ENCODE results near the gene PRKACA. TPM values are rescaled to one million over a fixed set of nuclear protein-coding genes. Genes with fewer than 3 reads are reported as not detected.

The PRKACA gene
- 17.6 and 25.4 TPM in 2 replicates for total RNA-seq (2014; rRNA removed; shearing (Covaris generic); ENCODE audit: low replicate concordance)

DNA sequence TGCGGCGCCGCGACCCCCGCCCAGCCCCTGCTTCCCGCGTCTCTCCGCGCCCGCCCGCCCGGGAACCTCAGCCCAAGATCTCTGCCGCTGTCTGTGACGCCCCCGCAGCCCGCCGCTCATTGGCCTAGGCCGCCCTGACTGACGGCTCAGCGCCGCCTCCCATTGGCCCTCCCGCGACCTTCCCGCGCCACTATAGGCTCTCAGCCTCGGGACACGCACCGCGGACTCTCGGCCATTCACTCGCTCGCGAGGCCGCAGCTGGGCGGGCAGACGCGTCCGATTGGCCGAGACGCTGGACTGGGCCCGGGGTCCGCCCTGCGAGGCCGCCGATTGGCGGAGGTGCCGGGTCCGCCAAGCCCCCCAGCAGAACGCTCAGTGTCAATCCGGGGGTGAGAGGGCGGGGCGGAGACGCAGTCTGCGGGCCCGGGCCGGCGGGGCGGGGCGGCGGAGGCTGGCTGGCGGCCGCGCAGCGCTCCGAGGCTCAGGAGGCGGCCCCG is at the start of gene PRKACA:
PRKACA (minus strand) TSS at position 95 of the 497 bp plus-strand sequence. CDS start 215 bp downstream, outside the sequence.
- in situ Hi-C loops (cut with HindIII; ENCODE audit: low pct_unique_long_range_greater_than_20kb, low sequenced_read_pairs): no loop called here
- DNase-seq (ENCODE audit: low read depth): peak; percentile 99

DNA sequence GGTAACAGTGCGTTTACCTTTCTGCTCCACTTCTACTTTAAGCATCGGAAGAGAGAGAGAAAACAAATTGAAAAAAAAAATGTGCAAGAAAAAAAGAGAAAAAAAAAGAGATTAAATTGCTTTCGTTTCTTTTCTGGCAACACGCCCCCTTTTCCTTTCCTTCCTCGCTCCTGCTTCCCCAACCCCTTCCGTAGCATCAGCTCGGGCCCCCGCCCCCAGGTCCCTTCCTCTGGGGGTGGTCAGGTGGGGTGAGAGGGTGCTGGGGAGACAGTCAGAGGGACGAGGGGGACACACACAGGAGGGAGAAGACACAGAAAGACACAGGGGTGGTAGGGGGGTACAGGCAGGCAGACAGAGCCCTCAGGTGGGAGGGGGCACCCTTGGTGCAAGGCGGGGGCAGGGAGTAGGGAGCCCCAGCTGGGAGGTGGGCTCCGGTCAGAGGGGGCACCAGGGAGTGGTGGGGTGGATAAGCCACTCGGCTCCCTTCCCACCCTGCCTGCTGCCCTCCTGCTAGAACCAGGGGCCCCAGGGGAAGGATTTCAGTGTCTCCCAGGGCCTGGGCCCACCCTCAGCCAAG is 49.5 kb upstream of the PRKACA start:
- no peak for DNase-seq (ENCODE audit: low read depth)
- in situ Hi-C loops (cut with HindIII; ENCODE audit: low pct_unique_long_range_greater_than_20kb, low sequenced_read_pairs): no loop called here

DNA sequence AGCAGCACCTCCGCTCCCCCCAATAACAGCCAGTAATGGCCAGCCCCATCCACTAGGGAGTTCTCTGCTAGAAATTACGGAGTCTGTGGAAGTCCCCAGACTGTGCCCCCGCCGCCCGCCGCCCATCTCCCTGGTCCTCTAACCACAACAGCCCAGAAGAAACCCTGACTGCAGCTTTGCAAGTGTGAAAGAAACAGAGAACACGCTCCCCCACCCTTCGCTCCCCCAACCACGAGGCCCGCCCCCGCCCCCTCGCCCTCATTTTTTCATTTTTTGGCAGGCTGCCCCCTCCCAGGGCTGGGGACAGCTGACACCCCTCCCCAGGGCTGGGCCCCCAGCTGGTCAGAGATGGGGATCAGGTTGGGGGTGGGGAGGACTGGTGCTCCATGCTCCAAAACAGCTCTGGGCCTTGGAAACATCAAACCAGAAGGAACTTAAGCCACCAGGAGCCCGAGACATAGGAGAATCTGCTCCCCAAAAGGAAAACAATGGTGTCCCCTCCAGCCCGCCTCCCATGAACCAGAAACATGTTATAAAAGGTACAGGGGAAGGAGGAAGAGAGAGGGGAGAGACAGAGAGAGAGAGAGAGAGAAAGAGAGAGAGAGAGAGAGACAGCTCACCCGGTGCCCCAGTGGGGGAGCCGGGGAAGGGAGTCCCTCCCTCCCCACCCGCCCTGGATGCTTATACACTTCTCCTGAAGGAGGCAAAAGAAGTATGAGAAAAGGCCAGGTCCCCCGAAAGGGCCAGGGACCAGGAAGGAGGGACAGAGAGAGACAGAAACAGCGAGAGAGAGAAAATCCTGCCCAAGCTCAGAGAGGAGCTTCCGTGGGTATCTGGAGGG is 48.6 kb upstream of the PRKACA start:
- in situ Hi-C loops (cut with HindIII; ENCODE audit: low pct_unique_long_range_greater_than_20kb, low sequenced_read_pairs): no loop called here
- no peak for DNase-seq (ENCODE audit: low read depth)

DNA sequence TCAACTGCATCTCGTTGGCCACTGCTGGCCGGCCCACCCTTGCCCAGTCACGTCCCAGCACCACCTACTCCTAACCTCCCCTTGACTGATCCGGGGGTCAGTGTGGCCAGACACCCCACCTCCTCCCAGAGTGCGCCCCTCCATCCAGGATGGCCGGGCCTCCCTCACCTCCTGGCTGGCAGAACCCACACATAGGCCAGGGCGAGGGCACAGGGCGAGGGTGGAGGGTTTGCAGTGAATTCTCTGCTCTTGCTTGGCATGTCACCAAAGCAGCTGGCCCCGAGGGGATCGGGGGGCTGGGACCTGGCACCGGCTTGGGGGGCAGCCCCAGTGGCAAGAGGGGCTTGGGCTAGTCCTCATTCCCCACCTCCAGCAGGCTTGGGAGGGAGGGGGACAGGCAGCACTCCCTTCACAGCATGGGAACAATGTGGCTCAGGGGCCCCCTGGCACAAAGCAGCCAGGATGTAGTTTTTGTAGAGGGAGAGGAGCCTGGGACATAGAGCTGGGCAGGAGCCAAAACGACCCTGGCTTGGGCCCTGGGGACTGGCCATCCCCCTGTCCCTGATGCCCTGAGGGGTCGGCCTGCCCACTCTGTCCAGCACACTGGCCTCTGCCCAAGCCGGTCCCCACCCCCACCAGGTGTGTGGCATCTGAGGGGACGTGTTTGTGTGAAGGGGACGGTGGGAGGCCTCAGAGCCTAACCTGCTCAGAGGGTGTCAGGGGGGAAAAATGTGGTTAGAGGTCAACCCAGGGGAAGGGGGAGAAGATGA is 47.3 kb upstream of the PRKACA start:
- in situ Hi-C loops (cut with HindIII; ENCODE audit: low pct_unique_long_range_greater_than_20kb, low sequenced_read_pairs): no loop called here
- DNase-seq (ENCODE audit: low read depth): no peak

DNA sequence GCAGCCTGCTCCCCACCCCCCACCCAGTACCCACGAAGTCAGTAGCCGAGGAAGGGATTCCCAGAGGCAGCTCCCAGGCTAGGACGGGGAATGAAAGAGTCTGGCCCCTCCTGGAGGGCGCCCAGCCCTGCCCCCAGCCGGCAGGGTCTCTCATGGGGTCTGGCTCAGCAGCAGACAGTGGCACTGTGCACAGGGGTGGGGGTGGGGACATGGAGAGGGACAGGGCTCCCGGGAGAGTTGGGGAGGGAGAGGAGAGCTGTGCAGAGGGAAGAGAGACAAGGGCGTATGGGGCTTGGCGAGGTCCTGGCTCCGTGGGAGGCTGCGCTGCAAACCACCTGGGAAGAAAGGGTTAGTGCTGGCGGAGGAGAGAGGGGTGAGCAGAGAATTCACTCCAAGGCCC is 46.5 kb upstream of the PRKACA start:
- in situ Hi-C loops (cut with HindIII; ENCODE audit: low pct_unique_long_range_greater_than_20kb, low sequenced_read_pairs): no loop called here
- no peak for DNase-seq (ENCODE audit: low read depth)

DNA sequence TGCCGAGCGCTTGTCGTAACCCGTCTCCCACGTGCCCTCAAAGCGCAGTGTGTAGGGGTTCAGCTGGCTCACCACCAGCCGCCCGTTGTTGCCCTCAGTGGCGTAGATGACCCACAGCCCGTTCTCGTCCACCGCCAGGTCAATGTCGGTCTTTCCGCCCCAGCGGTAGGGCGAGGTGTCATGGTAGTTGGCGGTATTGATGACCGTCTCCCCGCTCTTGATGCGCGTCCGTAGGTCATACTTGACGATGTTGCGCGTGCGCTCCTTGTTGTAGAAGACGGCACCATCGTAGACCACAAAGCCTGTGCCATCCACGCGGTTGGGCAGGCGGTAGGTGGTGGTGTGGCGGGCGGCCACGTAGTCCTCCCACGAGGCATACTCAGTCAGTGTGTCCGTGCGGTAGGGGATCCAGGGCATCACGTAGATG is 45.3 kb upstream of the PRKACA start:
- in situ Hi-C loops (cut with HindIII; ENCODE audit: low pct_unique_long_range_greater_than_20kb, low sequenced_read_pairs): no loop called here
- DNase-seq (ENCODE audit: low read depth): no peak

DNA sequence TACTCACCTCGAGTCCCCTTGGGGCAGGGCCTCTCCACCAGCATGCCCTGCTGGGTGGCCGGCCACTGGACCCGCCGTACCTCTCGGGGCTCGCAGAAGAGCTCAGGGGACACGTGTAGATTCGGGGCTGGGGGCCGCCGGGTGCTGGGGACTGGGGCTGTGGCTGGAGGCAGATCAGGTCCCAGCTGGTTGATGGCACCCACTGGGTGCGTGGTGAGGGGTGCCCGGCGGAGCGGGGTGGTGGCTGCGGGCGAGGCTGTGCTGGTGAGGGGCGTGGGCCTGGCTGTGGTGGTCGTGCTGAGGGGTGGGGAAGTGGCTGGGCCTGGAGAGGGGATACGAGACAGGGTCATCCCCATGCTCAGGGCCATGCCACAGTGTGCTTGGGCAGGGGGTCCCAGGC is 43.7 kb upstream of the PRKACA start:
- in situ Hi-C loops (cut with HindIII; ENCODE audit: low pct_unique_long_range_greater_than_20kb, low sequenced_read_pairs): no loop called here
- DNase-seq (ENCODE audit: low read depth): no peak

DNA sequence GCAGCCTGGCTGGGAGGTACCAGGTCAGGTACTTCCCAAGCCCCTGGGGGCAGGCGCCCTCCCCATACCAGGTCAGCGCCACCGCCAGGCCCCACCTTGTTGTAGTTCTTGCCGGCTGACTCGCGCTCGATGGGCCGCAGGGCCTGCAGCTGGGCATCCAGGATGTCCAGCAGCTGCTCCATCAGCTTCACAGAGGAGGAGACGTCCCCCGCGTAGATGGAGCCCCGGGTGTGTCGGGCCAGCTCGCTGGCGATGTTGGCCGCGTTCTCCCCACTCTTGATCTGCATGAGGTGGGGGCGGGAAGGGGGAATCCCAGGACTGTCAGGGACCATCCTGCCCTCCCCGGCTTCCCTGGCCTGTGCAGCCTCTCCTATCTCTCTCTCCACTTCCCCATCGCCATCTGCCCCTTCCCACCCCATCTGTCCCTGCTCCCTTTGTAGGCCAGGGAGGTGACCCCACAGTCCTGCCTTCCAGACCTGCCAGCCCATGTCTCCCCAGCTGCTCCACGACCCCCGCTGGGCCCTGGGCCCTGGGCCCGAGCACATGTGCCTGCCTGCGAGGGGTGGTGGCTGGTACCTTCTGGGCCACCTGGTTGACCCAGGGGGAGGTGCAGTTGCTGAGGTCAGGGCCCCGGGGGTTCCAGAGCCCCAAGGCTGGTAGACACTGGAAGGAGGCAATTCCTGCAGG is 42.6 kb upstream of the PRKACA start:
- no peak for DNase-seq (ENCODE audit: low read depth)
- in situ Hi-C loops (cut with HindIII; ENCODE audit: low pct_unique_long_range_greater_than_20kb, low sequenced_read_pairs): no loop called here

DNA sequence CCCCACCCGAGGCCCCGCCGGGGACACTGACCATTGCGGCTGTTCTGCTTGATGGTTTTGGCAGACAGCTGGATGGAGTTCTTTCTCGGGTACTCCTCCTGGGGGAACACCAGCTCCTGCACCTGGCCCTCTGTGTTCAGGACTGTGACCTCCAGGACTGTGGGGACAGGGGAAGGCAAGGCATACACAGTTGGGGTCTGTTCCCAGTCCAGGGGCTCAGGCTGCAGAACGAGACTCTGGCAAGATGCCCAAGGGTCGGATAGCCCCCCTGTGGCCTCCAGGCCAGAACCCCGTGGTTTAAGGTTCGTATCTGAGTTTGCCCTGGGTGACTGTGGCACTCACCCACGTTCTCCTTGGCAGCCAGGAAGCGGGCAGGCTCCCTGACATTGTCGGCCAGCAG is 41.5 kb upstream of the PRKACA start:
- in situ Hi-C loops (cut with HindIII; ENCODE audit: low pct_unique_long_range_greater_than_20kb, low sequenced_read_pairs): no loop called here
- DNase-seq (ENCODE audit: low read depth): no peak

DNA sequence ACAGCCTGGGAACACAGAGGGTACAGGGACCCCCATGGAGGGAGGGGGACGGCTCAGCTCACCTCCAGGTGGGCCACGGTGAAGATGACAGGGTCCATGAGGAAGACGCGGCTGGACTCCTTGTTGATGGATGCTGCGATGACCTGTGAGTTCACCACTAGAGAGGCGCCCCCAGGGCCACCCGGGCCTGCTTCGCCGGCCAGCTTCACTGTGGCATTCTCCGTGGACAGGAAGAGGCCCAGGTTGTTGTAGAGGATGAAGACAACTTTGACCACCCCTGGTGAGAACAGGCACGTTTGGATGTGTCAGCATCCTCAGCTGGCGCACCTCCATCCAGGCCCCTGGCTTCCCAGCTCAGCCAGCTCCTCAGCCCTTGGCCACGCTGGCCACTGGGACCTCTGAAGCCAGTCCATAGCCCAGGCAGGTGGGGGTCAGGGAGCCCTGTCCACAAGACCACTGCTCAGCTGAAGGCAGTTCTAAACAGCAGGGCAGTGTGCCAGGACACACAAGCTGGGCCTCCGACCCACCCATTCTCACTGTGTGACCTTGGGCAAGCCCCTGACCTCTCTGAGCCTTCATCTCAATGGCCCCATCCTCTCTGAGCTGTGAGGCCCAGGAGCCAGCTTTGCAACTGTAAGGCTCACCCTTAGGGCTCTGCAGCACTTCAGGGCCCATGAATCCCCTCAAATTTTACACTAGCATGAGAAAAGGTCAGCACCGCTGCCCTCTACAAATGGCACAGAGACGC is 40.9 kb upstream of the PRKACA start:
- in situ Hi-C loops (cut with HindIII; ENCODE audit: low pct_unique_long_range_greater_than_20kb, low sequenced_read_pairs): no loop called here
- DNase-seq (ENCODE audit: low read depth): no peak

DNA sequence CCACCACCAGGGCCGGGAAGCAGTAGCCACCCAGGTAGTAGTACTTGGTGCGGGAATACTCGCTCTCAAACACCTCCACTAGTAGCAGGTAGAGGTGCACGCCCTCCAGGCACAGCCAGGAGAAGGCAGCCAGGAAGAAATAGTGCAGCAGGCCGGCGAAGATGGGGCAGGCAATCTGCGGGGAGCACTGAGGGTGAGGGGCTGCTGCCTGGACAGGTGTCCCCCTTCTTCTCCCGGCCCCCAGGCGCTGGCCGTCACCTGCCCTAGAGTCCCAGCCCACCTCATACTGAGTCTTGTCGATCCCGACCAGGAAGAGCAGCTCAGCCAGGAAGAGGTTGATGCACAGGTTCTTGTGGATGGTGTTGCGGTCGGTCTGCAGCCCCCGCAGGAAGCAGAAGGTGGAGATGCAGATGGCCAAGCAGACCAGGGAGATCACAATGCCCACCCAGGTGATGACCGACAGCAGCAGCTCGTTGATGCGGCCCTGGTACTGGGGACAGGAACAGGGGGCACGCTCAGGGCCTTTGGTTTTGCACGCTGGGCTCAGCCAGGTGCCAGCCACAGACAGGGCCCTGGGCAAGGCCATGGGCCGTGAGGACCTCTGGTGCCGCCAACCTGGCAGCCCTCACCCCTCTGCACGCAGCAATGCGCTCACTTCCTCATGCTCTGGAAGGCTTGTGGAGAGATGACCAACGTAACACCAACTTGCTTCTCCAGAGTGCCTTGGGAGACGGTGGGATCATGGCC is 39.6 kb upstream of the PRKACA start:
- no peak for DNase-seq (ENCODE audit: low read depth)
- in situ Hi-C loops (cut with HindIII; ENCODE audit: low pct_unique_long_range_greater_than_20kb, low sequenced_read_pairs): no loop called here

DNA sequence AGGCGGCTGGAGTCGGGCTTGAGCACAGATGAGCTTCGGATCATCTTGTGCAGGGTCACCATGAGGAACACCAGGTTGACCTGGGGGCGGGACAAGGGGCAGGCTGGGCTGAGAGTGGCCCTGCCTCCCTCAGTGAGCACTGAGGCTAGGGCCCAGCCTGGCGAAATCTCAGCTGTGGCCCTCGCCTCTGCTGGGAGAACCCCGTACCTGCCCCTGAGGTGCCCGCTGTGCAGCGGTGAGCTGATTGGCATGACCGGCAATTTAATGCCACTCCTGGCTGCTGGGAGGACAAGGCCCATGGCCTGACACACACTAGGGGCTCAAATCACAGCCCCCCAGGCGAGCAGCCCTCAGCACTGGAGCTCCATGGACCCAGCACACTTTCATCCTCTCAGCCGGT is 38.6 kb upstream of the PRKACA start:
- no peak for DNase-seq (ENCODE audit: low read depth)
- in situ Hi-C loops (cut with HindIII; ENCODE audit: low pct_unique_long_range_greater_than_20kb, low sequenced_read_pairs): no loop called here

DNA sequence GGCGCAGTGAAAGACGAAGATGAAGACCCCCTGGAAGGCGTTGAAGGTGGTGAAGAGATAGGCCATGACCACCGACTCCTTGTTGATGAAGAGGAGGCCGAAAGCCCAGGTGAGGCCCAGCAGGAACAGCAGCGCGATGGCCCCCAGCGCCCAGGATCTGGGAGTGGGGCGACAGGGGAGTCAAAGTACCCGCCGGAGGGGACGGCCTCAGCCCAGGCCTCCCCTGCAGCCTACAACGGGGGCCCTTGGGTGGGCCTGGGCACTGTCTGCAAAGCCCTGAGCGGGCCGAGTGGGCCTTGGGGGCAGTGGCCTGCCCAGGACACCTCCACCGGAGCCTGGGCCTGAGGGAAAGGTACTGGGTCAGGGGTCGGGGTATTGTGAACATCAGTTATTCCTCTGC is 37.8 kb upstream of the PRKACA start:
- no peak for DNase-seq (ENCODE audit: low read depth)
- in situ Hi-C loops (cut with HindIII; ENCODE audit: low pct_unique_long_range_greater_than_20kb, low sequenced_read_pairs): no loop called here

DNA sequence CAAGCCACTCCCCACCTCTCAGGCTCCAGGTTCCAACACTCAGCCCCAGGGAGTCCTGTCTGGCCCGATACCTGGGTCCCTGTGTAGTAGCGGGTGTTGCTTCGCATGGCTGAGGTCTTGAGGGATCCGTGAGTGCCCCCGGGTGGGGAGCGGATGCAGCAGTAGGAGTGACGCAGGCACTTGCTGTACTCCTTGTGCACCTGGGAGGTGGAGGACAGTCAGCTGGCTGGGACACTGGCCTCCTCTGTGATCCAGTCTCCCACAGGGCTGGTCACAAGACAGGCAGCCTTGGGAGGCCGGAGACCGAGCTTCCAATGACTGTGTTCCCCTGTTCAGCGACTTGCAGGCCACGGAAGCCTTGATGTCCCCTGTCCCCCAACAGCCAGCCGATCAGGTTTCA is 35.2 kb upstream of the PRKACA start:
- DNase-seq (ENCODE audit: low read depth): no peak
- in situ Hi-C loops (cut with HindIII; ENCODE audit: low pct_unique_long_range_greater_than_20kb, low sequenced_read_pairs): no loop called here

DNA sequence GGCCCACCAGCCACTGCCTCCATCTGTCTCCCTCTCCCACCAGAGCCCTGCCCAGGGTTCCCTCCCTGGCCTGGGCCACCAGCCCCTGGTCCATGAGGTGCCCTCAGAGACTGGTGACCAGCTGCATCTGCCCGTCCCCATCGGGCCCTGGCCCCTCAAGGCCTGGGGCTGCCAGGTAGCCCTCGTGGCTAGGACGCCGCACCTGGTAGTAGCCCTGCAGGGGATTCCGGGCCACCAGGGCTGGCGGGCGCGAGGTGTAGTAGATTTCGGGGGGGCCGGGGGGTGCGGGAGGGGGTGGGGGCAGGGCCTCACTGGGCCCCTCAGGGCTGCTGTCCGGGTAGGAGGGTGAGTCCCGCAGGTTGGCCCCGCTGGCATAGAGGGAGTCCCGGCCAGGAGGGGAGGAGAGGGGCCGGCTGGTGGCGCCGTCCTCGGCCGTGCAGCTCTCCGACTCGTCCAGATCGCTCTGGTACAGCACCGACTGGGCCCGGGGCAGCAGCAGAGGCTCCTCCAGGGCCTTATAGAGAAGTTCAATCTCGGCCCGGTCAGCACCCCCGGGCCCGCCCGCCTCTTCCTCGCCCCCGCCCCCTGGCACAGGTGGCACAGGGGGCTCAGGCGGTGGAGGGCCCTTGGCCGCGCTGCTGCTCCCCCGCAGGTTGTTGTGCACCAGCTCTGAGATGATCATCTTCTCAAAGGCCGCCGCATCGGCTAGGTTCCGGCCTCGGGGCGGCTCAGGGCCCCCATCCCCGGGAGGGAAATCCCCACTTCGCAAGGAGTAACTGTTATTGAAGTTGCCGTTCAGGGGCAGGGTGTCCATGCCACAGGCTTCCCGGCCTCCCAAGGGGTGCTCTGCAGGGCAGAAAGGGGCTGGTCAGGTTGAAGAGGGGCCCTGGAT is 33.5 kb upstream of the PRKACA start:
- in situ Hi-C loops (cut with HindIII; ENCODE audit: low pct_unique_long_range_greater_than_20kb, low sequenced_read_pairs): no loop called here
- no peak for DNase-seq (ENCODE audit: low read depth)

DNA sequence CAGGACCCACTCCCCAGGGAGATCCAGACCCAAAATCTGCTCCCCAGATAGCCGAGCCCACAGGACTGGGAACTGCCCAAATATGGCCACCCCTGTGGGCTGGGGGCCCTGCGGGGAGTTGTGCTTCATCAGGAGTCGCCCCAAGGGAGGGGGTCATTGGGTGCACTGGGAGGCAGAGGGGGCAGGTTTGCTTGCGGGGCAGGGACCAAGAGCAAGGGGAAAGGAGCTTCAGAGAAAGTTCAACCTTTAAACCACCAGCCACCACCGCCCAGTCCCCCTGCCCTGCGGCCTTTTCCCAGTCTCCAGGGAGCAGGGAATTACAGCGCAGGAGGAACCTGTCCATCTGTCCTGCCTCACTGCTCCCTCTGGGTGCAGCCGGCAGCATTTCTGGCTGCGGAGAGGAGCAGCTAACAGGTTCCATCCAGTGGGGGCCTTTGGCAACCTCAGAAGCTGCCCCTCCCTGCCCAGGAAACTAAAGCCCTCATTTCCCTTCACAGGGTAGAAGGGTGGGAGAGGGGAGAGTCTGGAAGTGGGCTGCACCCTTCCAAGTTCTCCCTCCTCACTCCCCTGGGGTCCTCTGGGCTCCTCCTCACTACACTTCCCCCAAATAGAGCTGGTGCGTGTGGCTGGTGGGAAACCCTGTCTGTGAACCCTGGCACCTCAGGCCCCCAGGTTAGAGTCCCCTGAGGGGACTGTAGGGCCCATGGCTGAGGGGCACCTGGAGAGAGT is 32.6 kb upstream of the PRKACA start:
- in situ Hi-C loops (cut with HindIII; ENCODE audit: low pct_unique_long_range_greater_than_20kb, low sequenced_read_pairs): no loop called here
- DNase-seq (ENCODE audit: low read depth): no peak
